Upper lobe of right lung (tissue), 1 donor: ENCODE measurements around the gene RECK. TPM values are rescaled to one million over a fixed set of nuclear protein-coding genes. Genes with fewer than 3 reads are reported as not detected.
"Not testable (repeated sequence)": the region's sequence is repeated elsewhere in the genome, so short reads cannot be mapped to it uniquely, and the experiment has no call there.

ENCODE experiments used
- ATAC-seq: fragments of 200-7000 bp; cut with Tn5 transposase; one replicate; pipeline ENCODE4 v1.9.1; 2020; ENCODE audit warnings: mild to moderate bottlenecking, moderate library complexity
- DNase-seq: peaks from one replicate; pipeline ENCODE4 v3.0.0-alpha.2; 2020
- H3K27ac ChIP-seq: fragments of 200-600 bp; one replicate; pipeline ENCODE4 v1.8.0; 2022
- H3K27me3 ChIP-seq: fragments of 200-600 bp; one replicate; pipeline ENCODE4 v1.8.0; 2022; ENCODE audit warnings: mild to moderate bottlenecking
- H3K36me3 ChIP-seq: fragments of 200-600 bp; one replicate; pipeline ENCODE4 v1.8.0; 2022
- H3K4me1 ChIP-seq: fragments of 200-600 bp; one replicate; pipeline ENCODE4 v1.8.0; 2022
- H3K4me3 ChIP-seq: fragments of 200-600 bp; one replicate; pipeline ENCODE4 v1.8.0; 2022; ENCODE audit warnings: mild to moderate bottlenecking
- H3K9me3 ChIP-seq: fragments of 200-600 bp; one replicate; pipeline ENCODE4 v1.8.0; 2022
- CTCF ChIP-seq: fragments of 200-600 bp; IDR thresholded peaks from one replicate; pipeline ENCODE4 v1.8.0; 2022; ENCODE audit warnings: antibody characterized with exemption
- intact Hi-C: fragments of 100-400 bp; cut with DNase I; formaldehyde crosslinking; loops from one replicate; pipeline ENCODE4 v1.11.0; 2022
- total RNA-seq: library from RNA; stranded (reverse); fragmentation: NEBNext Ultra II Directional; extraction: Animal tissue kit (Norgen Biotek cat#: 25700); gene quantifications from one replicate; pipeline ENCODE4 v1.2.1, GENCODE V29; 2021
- donor health status: DM: no; HTN: yes; CAD: no; lungs with severe emphysema.

The RECK gene
- total RNA-seq, 1 donor from 2014 or later = 20.1 TPM

GRCh38 chr9:36074055-36074454 is 37.3 kb downstream of the RECK start:
- Histone ChIP-seq H3K36me3 (no peaks in the 10 kb centered on the region), H3K9me3 (no peaks in the 10 kb centered on the region), H3K27ac (no peak overlapping the region), H3K4me3 (no peak overlapping the region), H3K4me1 (peaks cover 14% of the 10 kb centered on the region), H3K27me3 (no peaks in the 10 kb centered on the region)
- TF ChIP-seq CTCF = no peak
- no peak for ATAC-seq
- intact Hi-C loops = no loop called here
- DNase-seq = no peak

DNA sequence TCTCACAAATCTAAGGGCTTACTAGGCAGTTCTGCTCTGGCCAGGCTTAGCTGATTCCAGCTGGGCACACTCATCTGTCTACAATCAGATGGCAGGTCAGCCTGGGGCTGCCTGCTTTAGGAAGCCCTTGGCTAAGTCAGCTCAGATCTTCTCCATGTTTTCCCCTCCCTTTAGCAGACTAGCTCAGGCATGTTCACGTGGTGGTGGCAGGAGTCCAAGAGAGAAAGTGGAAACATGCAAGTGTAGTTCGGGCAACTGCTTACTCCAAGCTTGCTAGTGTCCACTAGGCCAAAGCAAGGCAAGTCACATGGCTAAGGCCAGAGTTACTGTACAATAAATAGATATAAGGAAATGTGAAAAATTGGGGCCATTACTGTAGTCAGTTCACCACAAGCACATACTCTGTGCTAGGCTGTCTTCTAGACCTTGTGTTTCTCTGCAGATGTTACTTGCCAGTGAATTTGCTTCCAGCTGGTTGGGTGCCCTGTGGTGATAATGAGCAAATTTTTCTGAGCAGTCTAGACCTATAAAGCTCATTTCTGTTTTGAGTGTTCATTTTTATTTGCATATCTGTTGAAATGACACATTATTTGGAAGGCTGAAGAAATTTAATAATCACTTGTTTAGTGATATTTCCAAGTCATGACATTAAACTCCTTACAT is 38.3 kb downstream of the RECK start:
- intact Hi-C loops = no loop called here
- ATAC-seq (peak; percentile 93), DNase-seq (peak; percentile 68)
- Histone ChIP-seq H3K4me1 (peaks cover 14% of the 10 kb centered on the region), H3K27ac (no peak overlapping the region), H3K36me3 (no peaks in the 10 kb centered on the region), H3K9me3 (no peaks in the 10 kb centered on the region), H3K4me3 (no peak overlapping the region), H3K27me3 (no peaks in the 10 kb centered on the region)
- no peak for TF ChIP-seq CTCF

DNA sequence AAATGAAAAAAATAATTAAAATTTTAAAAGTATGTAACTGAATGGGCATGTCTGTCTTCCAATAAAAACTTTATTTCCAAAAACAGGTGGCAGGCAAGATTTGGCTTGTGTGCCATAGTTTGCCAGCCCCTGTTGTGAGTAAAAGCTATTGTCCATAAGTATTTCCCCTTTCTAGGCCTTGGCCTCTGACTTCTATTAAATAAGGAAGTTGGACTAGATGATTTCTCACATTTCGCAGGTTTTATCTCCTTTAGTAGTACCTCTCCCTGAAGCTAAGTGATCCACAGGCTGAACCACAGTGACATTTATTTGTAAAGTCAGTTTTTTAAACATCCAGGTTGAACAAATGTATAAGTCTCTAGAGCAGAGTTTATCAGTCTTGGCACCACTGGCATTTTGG is 41.3 kb downstream of the RECK start:
- intact Hi-C loops = no loop called here
- Histone ChIP-seq H3K4me1 (peaks cover 14% of the 10 kb centered on the region), H3K27me3 (no peaks in the 10 kb centered on the region), H3K36me3 (no peaks in the 10 kb centered on the region), H3K9me3 (no peaks in the 10 kb centered on the region), H3K4me3 (no peak overlapping the region), H3K27ac (no peak overlapping the region)
- peak; percentile 50 for ATAC-seq
- no peak for TF ChIP-seq CTCF
- no peak for DNase-seq

GRCh38 chr9:36080519-36080918 is 43.8 kb downstream of the RECK start:
- no peak overlapping the region for H3K4me3 ChIP-seq
- H3K27ac ChIP-seq = no peak overlapping the region
- ATAC-seq = no peak
- no peak for DNase-seq
- H3K36me3 ChIP-seq = peaks cover 10% of the 10 kb centered on the region
- intact Hi-C loops = no loop called here
- no peaks in the 10 kb centered on the region for H3K4me1 ChIP-seq
- TF ChIP-seq CTCF = no peak
- H3K9me3 ChIP-seq = no peaks in the 10 kb centered on the region
- H3K27me3 ChIP-seq = no peaks in the 10 kb centered on the region

- Histone ChIP-seq H3K36me3 (peaks cover 13% of the 10 kb centered on the region), H3K9me3 (no peaks in the 10 kb centered on the region), H3K27ac (no peak overlapping the region), H3K27me3 (no peaks in the 10 kb centered on the region), H3K4me3 (no peak overlapping the region), H3K4me1 (no peaks in the 10 kb centered on the region)
- DNase-seq (no peak), ATAC-seq (no peak)
- intact Hi-C loops = no loop called here
- no peak for TF ChIP-seq CTCF
Measured at GRCh38 chr9:36082931-36083330, 46.2 kb downstream of the RECK start.

- H3K4me3 ChIP-seq = no peak overlapping the region
- DNase-seq (no peak), ATAC-seq (no peak)
- no peaks in the 10 kb centered on the region for H3K4me1 ChIP-seq
- H3K27me3 ChIP-seq = no peaks in the 10 kb centered on the region
- H3K9me3 ChIP-seq = no peaks in the 10 kb centered on the region
- H3K27ac ChIP-seq = no peak overlapping the region
- no peak for TF ChIP-seq CTCF
- peaks cover 13% of the 10 kb centered on the region for H3K36me3 ChIP-seq
- intact Hi-C loops = no loop called here
Measured at GRCh38 chr9:36086442-36086841, 49.7 kb downstream of the RECK start.

GRCh38 chr9:36087054-36087453 is 50.3 kb downstream of the RECK start:
- H3K4me3 ChIP-seq, intact Hi-C loops, H3K27ac ChIP-seq, H3K9me3 ChIP-seq, H3K27me3 ChIP-seq, H3K4me1 ChIP-seq, ATAC-seq, DNase-seq: not testable (repeated sequence)
- H3K36me3 ChIP-seq = peaks cover 13% of the 10 kb centered on the region
